GM12891 (cell line): Measurements from ENCODE around the gene ZBTB24.

Experiments used
- POLR2A ChIP-seq: IDR thresholded peaks from 2 replicates; pipeline ENCODE4 v1.6.1; 2011; ENCODE audit warnings: low read depth, low read length, control low read depth
- TAF1 ChIP-seq: IDR thresholded peaks from 2 replicates; pipeline ENCODE4 v1.6.1; 2011; ENCODE audit warnings: low read depth, low read length, control low read depth

DNA sequence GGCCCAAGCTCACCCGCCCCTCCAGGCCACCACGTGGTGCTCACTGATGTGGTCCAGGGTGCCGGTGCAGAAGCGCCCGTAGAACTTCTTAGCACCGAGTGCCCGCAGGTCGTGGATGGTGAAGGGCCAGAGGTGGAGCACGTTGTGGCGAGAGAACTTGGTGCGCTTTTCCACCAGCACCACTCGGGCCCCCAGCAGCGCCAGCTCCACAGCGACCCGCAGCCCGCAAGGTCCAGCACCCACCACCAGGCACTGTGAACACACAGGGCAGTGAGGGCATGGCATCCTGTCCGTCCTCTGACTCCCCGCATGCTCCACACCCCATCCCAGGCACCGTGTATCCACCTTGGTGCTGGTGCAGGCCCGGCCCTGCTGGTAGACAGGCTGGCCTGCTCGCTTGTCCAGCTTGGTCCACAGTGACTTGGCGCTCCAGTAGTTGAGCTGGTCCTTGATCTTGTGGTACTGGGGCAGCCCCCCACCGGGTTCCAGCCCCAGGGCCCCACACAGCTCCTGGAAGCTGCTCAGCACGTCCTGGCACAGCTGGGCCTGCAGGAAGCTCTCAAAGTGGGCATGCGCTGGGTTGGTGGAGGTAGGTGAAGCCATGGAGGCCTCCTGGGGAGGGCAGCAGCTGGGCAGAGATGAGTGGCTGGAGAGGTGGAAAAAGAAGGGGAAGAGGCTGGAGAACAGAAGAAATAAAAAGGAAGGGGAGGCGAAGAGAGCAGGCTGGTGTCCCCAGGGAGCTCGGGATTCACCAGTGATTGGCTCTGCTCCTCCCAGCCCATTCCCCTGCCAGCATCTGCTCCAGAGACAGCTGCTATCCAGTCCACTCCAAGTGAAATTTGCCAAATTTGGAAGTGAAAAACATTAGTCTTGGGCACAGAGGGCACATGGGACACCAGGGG, 29.2 kb downstream of the ZBTB24 start:
- TF ChIP-seq TAF1 = no peak
- TF ChIP-seq POLR2A = no peak
